H9 (cell line): ENCODE data around the gene RNF130. TPM values are rescaled to one million over a fixed set of nuclear protein-coding genes. Genes with fewer than 3 reads are reported as not detected.
"Not testable (repeated sequence)": the region's sequence is repeated elsewhere in the genome, so short reads cannot be mapped to it uniquely, and the experiment has no call there.

ENCODE experiments used
- DNase-seq: peaks from one replicate; pipeline ENCODE4 v3.0.0-alpha.2; 2017
- H2AFZ ChIP-seq: one replicate; pipeline ENCODE4 v1.6.1; 2013; ENCODE audit warnings: mild to moderate bottlenecking, low read length, control low read depth, moderate library complexity
- H2AK5ac ChIP-seq: 2 replicates; pipeline ENCODE4 v1.6.1; 2013; ENCODE audit warnings: low read length, control low read depth, mixed read lengths; ENCODE audit not compliant: insufficient read length
- H2BK120ac ChIP-seq: one replicate; pipeline ENCODE4 v1.6.1; 2013; ENCODE audit warnings: low read depth, mild to moderate bottlenecking, low read length, control low read depth, inconsistent platforms; ENCODE audit not compliant: poor library complexity, severe bottlenecking
- H2BK12ac ChIP-seq: 2 replicates; pipeline ENCODE4 v1.6.1; 2013; ENCODE audit warnings: low read length, control low read depth, mixed read lengths, low read depth; ENCODE audit not compliant: insufficient read length
- H2BK15ac ChIP-seq: 2 replicates; pipeline ENCODE4 v1.6.1; 2013; ENCODE audit warnings: low read depth, low read length, control low read depth
- H2BK20ac ChIP-seq: one replicate; pipeline ENCODE4 v1.6.1; 2013; ENCODE audit warnings: low read depth, mild to moderate bottlenecking, low read length, control low read depth, inconsistent platforms; ENCODE audit not compliant: poor library complexity, severe bottlenecking
- H2BK5ac ChIP-seq: 2 replicates; pipeline ENCODE4 v1.6.1; 2013; ENCODE audit warnings: low read length, control low read depth, mixed read lengths; ENCODE audit not compliant: insufficient read length
- H3K14ac ChIP-seq: 2 replicates; pipeline ENCODE4 v1.6.1; 2013; ENCODE audit warnings: low read length, control low read depth; ENCODE audit not compliant: insufficient read depth
- H3K18ac ChIP-seq: 2 replicates; pipeline ENCODE4 v1.6.1; 2013; ENCODE audit warnings: low read depth, mild to moderate bottlenecking, mixed read lengths, low read length, control low read depth; ENCODE audit not compliant: insufficient read length
- H3K23ac ChIP-seq: 2 replicates; pipeline ENCODE4 v1.6.1; 2013; ENCODE audit warnings: low read length, control low read depth, mixed read lengths, low read depth; ENCODE audit not compliant: insufficient read length
- H3K23me2 ChIP-seq: 2 replicates; pipeline ENCODE4 v1.6.1; 2013; ENCODE audit warnings: low read depth, mild to moderate bottlenecking, mixed read lengths, low read length, control low read depth; ENCODE audit not compliant: insufficient read length, poor library complexity, severe bottlenecking
- H3K27ac ChIP-seq: 2 replicates; pipeline ENCODE4 v1.5.1; 2013; ENCODE audit warnings: low read length, control low read depth, mixed read lengths, low read depth; ENCODE audit not compliant: insufficient read length
- H3K27me3 ChIP-seq: 2 replicates; pipeline ENCODE4 v1.6.1; 2013; ENCODE audit warnings: low read length, control low read depth, inconsistent platforms; ENCODE audit not compliant: insufficient read depth
- H3K4ac ChIP-seq: 2 replicates; pipeline ENCODE4 v1.6.1; 2013; ENCODE audit warnings: low read depth, mild to moderate bottlenecking, control low read depth, inconsistent platforms, low read length, moderate library complexity
- H3K4me1 ChIP-seq: 2 replicates; pipeline ENCODE4 v1.6.1; 2013; ENCODE audit warnings: low read length, control low read depth, inconsistent platforms; ENCODE audit not compliant: insufficient read depth
- H3K4me2 ChIP-seq: 2 replicates; pipeline ENCODE4 v1.6.1; 2013; ENCODE audit warnings: low read length, control low read depth, mixed read lengths; ENCODE audit not compliant: insufficient read length, insufficient read depth
- H3K56ac ChIP-seq: 2 replicates; pipeline ENCODE4 v1.6.1; 2013; ENCODE audit warnings: low read depth, mild to moderate bottlenecking, mixed read lengths, low read length, control low read depth; ENCODE audit not compliant: insufficient read length
- H3K79me1 ChIP-seq: 2 replicates; pipeline ENCODE4 v1.6.1; 2013; ENCODE audit warnings: low read depth, mild to moderate bottlenecking, moderate library complexity, low read length, control low read depth, inconsistent platforms; ENCODE audit not compliant: insufficient read depth, poor library complexity, severe bottlenecking
- H3K79me2 ChIP-seq: 2 replicates; pipeline ENCODE4 v1.6.1; 2013; ENCODE audit warnings: low read length, control low read depth, inconsistent platforms; ENCODE audit not compliant: insufficient read depth
- H3K9ac ChIP-seq: 2 replicates; pipeline ENCODE4 v1.6.1; 2013; ENCODE audit warnings: low read length, control low read depth, mixed read lengths; ENCODE audit not compliant: insufficient read length; ENCODE audit errors: extremely low read depth
- H3K9me3 ChIP-seq: one replicate; pipeline ENCODE4 v1.6.1; 2013; ENCODE audit warnings: low read depth, low read length, inconsistent platforms; ENCODE audit not compliant: control insufficient read depth
- H3T11ph ChIP-seq: one replicate; pipeline ENCODE4 v1.6.1; 2013; ENCODE audit warnings: mild to moderate bottlenecking, low read length, control low read depth, inconsistent platforms
- H4K20me1 ChIP-seq: one replicate; pipeline ENCODE4 v1.6.1; 2013; ENCODE audit not compliant: control insufficient read depth, insufficient read length, insufficient read depth
- H4K5ac ChIP-seq: 2 replicates; pipeline ENCODE4 v1.6.1; 2013; ENCODE audit warnings: low read depth, mild to moderate bottlenecking, mixed read lengths, low read length, control low read depth; ENCODE audit not compliant: insufficient read length
- H4K8ac ChIP-seq: replicated peaks from 2 replicates; pipeline ENCODE4 v1.6.1; 2013; ENCODE audit warnings: low read length, control low read depth, mixed read lengths, low read depth; ENCODE audit not compliant: insufficient read length
- H4K91ac ChIP-seq: 2 replicates; pipeline ENCODE4 v1.6.1; 2013; ENCODE audit warnings: low read depth, mild to moderate bottlenecking, moderate library complexity, mixed read lengths, low read length, control low read depth; ENCODE audit not compliant: insufficient read length
- H3K27ac Mint-ChIP-seq, 3 experiments: 2 replicates in 2 of 3; 3 replicates in 1 of 3; pipeline ENCODE4 v1.8.0; 2020 to 2021; ENCODE audit warnings: mixed read lengths in 3 of 3, mild to moderate bottlenecking in 1 of 3, moderate library complexity in 1 of 3
- H3K27me3 Mint-ChIP-seq: 2 replicates; pipeline ENCODE4 v1.8.0; 2021; ENCODE audit warnings: low read depth, mild to moderate bottlenecking, moderate library complexity, mixed read lengths
- H3K36me3 Mint-ChIP-seq, 3 experiments: 2 replicates in 2 of 3; 3 replicates in 1 of 3; pipeline ENCODE4 v1.8.0; 2020 to 2021; ENCODE audit warnings: low read depth in 3 of 3, mixed read lengths in 3 of 3; ENCODE audit not compliant: insufficient read depth in 1 of 3
- H3K4me1 Mint-ChIP-seq, 2 experiments: 2 replicates each; pipeline ENCODE4 v1.8.0; 2020; ENCODE audit warnings: mixed read lengths in 2 of 2
- H3K4me3 Mint-ChIP-seq, 2 experiments: 2 replicates in 1 of 2; 3 replicates in 1 of 2; pipeline ENCODE4 v1.8.0; 2020 to 2021; ENCODE audit warnings: mild to moderate bottlenecking in 2 of 2, mixed read lengths in 2 of 2, moderate library complexity in 1 of 2
- H3K9me3 Mint-ChIP-seq, 2 experiments: 2 replicates in 1 of 2; 3 replicates in 1 of 2; pipeline ENCODE4 v1.8.0; 2020; ENCODE audit warnings: mild to moderate bottlenecking in 2 of 2, mixed read lengths in 2 of 2, moderate library complexity in 1 of 2
- WGBS: extraction: QIAGEN DNeasy Blood & Tissue Kit; methylation state at CpG from one replicate; pipeline ENCODE4 v1.1.7; 2013; ENCODE audit warnings: missing lambda C conversion rate, low lambda C conversion rate, mixed read lengths; ENCODE audit not compliant: insufficient read length; ENCODE audit errors: extremely low coverage; 5-methylcytosine and 5-hydroxymethylcytosine counted together
- total RNA-seq: library from RNA; stranded (reverse); gene quantifications from 2 replicates; pipeline ENCODE4 v1.2.1, GENCODE V29; 2021
- TF ChIP-seq, protein P1 (sequence below): fragments of 200-600 bp; sonication (generic); conservative IDR thresholded peaks from 3 replicates; pipeline ENCODE4 v1.8.0; 2021; ENCODE audit warnings: antibody characterized with exemption, mild to moderate bottlenecking

RNF130 gene
- total RNA-seq, 1 experiment from 2014 or later, result 80.0 TPM

DNA sequence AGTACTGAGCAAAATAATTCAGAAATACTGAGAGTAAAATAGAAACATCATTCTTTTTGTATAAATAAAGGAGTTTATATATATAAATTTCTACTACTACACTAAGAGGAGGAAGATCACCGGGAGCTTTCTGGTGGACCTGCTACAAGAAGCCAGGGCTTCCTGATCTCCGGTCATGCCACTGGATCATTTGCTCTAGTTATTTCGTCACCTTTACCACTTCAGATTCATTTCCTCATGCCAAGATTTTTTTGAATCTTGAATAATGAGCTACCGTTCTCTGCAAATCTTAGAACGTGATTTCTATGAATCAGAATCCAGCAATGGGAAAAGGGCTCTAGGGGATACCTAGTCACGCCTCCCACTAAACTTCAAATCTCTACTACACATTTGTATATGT is 111.9 kb downstream of the RNF130 start:
- Histone ChIP-seq H3K18ac (no peak overlapping the region), H4K5ac (no peak overlapping the region), H3K4me1 (no peaks in the 10 kb centered on the region), H3K79me2 (no peaks in the 10 kb centered on the region), H3T11ph (no peak overlapping the region), H3K4me2 (no peak overlapping the region), H3K9ac (no peak overlapping the region), H2AFZ (no peak overlapping the region), H4K20me1 (no peaks in the 10 kb centered on the region), H3K56ac (no peak overlapping the region), H3K79me1 (no peaks in the 10 kb centered on the region), H2BK15ac (no peak overlapping the region), H2AK5ac (no peak overlapping the region), H3K4ac (no peak overlapping the region), H2BK12ac (no peak overlapping the region), H3K27me3 (no peaks in the 10 kb centered on the region), H3K23me2 (no peaks in the 10 kb centered on the region), H3K14ac (no peak overlapping the region), H2BK120ac (no peak overlapping the region), H3K27ac (no peak overlapping the region), H2BK20ac (no peak overlapping the region), H3K9me3 (no peaks in the 10 kb centered on the region), H2BK5ac (no peak overlapping the region), H4K91ac (no peak overlapping the region), H4K8ac (no peak overlapping the region), H3K23ac (no peak overlapping the region)
- H3K36me3 Mint-ChIP-seq, result peaks cover 21 to 59% (median 46%) of the 10 kb centered on the region in 3 experiments; a peak in 6 of 7 replicates
- TF ChIP-seq, protein P1, sequence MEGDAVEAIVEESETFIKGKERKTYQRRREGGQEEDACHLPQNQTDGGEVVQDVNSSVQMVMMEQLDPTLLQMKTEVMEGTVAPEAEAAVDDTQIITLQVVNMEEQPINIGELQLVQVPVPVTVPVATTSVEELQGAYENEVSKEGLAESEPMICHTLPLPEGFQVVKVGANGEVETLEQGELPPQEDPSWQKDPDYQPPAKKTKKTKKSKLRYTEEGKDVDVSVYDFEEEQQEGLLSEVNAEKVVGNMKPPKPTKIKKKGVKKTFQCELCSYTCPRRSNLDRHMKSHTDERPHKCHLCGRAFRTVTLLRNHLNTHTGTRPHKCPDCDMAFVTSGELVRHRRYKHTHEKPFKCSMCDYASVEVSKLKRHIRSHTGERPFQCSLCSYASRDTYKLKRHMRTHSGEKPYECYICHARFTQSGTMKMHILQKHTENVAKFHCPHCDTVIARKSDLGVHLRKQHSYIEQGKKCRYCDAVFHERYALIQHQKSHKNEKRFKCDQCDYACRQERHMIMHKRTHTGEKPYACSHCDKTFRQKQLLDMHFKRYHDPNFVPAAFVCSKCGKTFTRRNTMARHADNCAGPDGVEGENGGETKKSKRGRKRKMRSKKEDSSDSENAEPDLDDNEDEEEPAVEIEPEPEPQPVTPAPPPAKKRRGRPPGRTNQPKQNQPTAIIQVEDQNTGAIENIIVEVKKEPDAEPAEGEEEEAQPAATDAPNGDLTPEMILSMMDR, result no peak
- DNase-seq, result no peak
- no peaks in the 10 kb centered on the region for H3K27me3 Mint-ChIP-seq
- no peak overlapping the region for H3K27ac Mint-ChIP-seq
- no peaks in the 10 kb centered on the region for H3K9me3 Mint-ChIP-seq
- no peak overlapping the region for H3K4me3 Mint-ChIP-seq
- H3K4me1 Mint-ChIP-seq, result no peaks in the 10 kb centered on the region; a peak in 1 of 4 replicates
- no CpG with 5 or more reads among the region's 6 CpGs for WGBS

DNA sequence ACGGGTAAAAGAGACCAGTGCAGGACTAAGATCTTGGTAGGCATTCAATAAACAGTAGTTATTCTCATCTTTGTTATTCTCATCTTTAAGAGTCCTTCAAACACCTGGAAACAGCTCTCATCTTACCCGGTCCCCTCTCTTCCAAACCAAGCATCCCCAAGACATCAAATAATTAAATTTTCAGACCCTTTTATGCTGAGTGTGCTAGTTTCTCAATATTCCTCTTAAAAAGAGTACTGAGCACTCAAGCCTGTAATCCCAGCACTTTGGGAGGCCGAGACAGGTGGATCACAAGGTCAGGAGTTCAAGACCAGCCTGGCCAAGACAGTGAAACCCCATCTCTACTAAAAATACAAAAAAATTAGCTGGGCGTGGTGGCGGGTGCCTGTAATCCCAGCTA is 112.4 kb downstream of the RNF130 start:
- WGBS, result no CpG with 5 or more reads among the region's 5 CpGs

More for the DNA sequence above, 112.4 kb downstream of the RNF130 start:
- H2AFZ ChIP-seq, H3K23ac ChIP-seq, H3K18ac ChIP-seq, H4K8ac ChIP-seq, H3K4me2 ChIP-seq, H3T11ph ChIP-seq, H2BK12ac ChIP-seq, H3K79me2 ChIP-seq, H2BK15ac ChIP-seq, H4K5ac ChIP-seq, H3K27ac Mint-ChIP-seq, H3K9me3 Mint-ChIP-seq, H3K4ac ChIP-seq, H2AK5ac ChIP-seq, H4K91ac ChIP-seq, H3K23me2 ChIP-seq, H3K9me3 ChIP-seq, H3K9ac ChIP-seq, H3K4me1 Mint-ChIP-seq, H3K4me1 ChIP-seq, DNase-seq, H3K27me3 ChIP-seq, H2BK120ac ChIP-seq, H3K79me1 ChIP-seq, H3K4me3 Mint-ChIP-seq, H3K27me3 Mint-ChIP-seq, H2BK20ac ChIP-seq, H3K27ac ChIP-seq, H3K56ac ChIP-seq, H4K20me1 ChIP-seq, H3K14ac ChIP-seq, H2BK5ac ChIP-seq: not testable (repeated sequence)
- H3K36me3 Mint-ChIP-seq, result peaks cover 20 to 62% (median 44%) of the 10 kb centered on the region in 3 experiments; a peak in 6 of 7 replicates
